Effector memory CD8-positive, alpha-beta T cell (primary cell): ENCODE measurements around the gene SELENOK.

Experiments used
- ATAC-seq: fragments of 150-1000 bp; cut with Tn5 transposase; replicated peaks from 2 replicates; pipeline ENCODE4 v1.10.0; 2021; ENCODE audit warnings: mild to moderate bottlenecking, moderate library complexity
- DNase-seq, 3 experiments: peaks; one replicate each; pipeline ENCODE4 v3.0.0; 2021
- H3K27ac Mint-ChIP-seq, 2 donors: one replicate each; pipeline ENCODE4 v1.8.0; 2022; ENCODE audit warnings: mild to moderate bottlenecking in 2 of 2, mixed read lengths in 2 of 2, moderate library complexity in 2 of 2
- H3K27me3 Mint-ChIP-seq, 2 donors: one replicate each; pipeline ENCODE4 v1.8.0; 2022; ENCODE audit warnings: mixed read lengths in 2 of 2
- H3K36me3 Mint-ChIP-seq: one replicate; pipeline ENCODE4 v1.8.0; 2022; ENCODE audit warnings: mild to moderate bottlenecking, moderate library complexity, mixed read lengths; ENCODE audit not compliant: insufficient read depth
- H3K4me1 Mint-ChIP-seq, 2 donors: one replicate each; pipeline ENCODE4 v1.8.0; 2022; ENCODE audit warnings: low read depth in 2 of 2, mixed read lengths in 2 of 2
- H3K4me3 Mint-ChIP-seq, 2 donors: one replicate each; pipeline ENCODE4 v1.8.0; 2022; ENCODE audit warnings: mild to moderate bottlenecking in 2 of 2, mixed read lengths in 2 of 2, moderate library complexity in 2 of 2
- H3K9me3 Mint-ChIP-seq, 2 donors: one replicate each; pipeline ENCODE4 v1.8.0; 2022; ENCODE audit warnings: mixed read lengths in 2 of 2

SELENOK gene

GRCh38 chr3:53865732-53866499 is 25.7 kb downstream of the SELENOK start:
- Mint-ChIP-seq H3K27me3 (no peaks in the 10 kb centered on the region), H3K4me1 (peaks cover 0 to 6% of the 10 kb centered on the region in 2 donors), H3K27ac (no peak overlapping the region), H3K4me3 (no peak overlapping the region), H3K36me3 (peaks cover 67% of the 10 kb centered on the region), H3K9me3 (no peaks in the 10 kb centered on the region)
- ATAC-seq (no peak), DNase-seq (no peak)

GRCh38 chr3:53863145-53863544 is 28.5 kb downstream of the SELENOK start:
- DNase-seq (no peak), ATAC-seq (no peak)
- H3K4me3 Mint-ChIP-seq: no peak overlapping the region
- H3K27ac Mint-ChIP-seq: no peak overlapping the region
- peaks cover 0 to 3% of the 10 kb centered on the region in 2 donors for H3K4me1 Mint-ChIP-seq
- no peaks in the 10 kb centered on the region for H3K27me3 Mint-ChIP-seq
- peaks cover 41% of the 10 kb centered on the region for H3K36me3 Mint-ChIP-seq
- H3K9me3 Mint-ChIP-seq: no peaks in the 10 kb centered on the region

GRCh38 chr3:53862241-53862640 is 29.4 kb downstream of the SELENOK start:
- DNase-seq (no peak), ATAC-seq (no peak)
- Mint-ChIP-seq H3K27ac (no peak overlapping the region), H3K36me3 (peaks cover 32% of the 10 kb centered on the region), H3K27me3 (no peaks in the 10 kb centered on the region), H3K4me3 (no peak overlapping the region), H3K9me3 (no peaks in the 10 kb centered on the region), H3K4me1 (no peaks in the 10 kb centered on the region)

- Mint-ChIP-seq H3K27me3 (no peaks in the 10 kb centered on the region), H3K4me3 (no peak overlapping the region), H3K9me3 (no peaks in the 10 kb centered on the region), H3K36me3 (peaks cover 20% of the 10 kb centered on the region), H3K27ac (no peak overlapping the region), H3K4me1 (no peaks in the 10 kb centered on the region)
- no peak for ATAC-seq
- no peak for DNase-seq
Measured at GRCh38 chr3:53860196-53860595, 31.5 kb downstream of the SELENOK start.

GRCh38 chr3:53859178-53859577 is 32.5 kb downstream of the SELENOK start:
- Mint-ChIP-seq H3K9me3 (no peaks in the 10 kb centered on the region), H3K27ac (no peak overlapping the region), H3K36me3 (peaks cover 13% of the 10 kb centered on the region), H3K4me3 (no peak overlapping the region), H3K4me1 (no peaks in the 10 kb centered on the region), H3K27me3 (peaks cover 0 to 6% of the 10 kb centered on the region in 2 donors)
- ATAC-seq (no peak), DNase-seq (no peak)

- Mint-ChIP-seq H3K27me3 (peaks cover 0 to 9% of the 10 kb centered on the region in 2 donors), H3K27ac (no peak overlapping the region)
- ATAC-seq: no peak
Measured at GRCh38 chr3:53858096-53858741, 33.4 kb downstream of the SELENOK start.

GRCh38 chr3:53856964-53857363 is 34.7 kb downstream of the SELENOK start:
- ATAC-seq: no peak
- Mint-ChIP-seq H3K9me3 (no peaks in the 10 kb centered on the region), H3K36me3 (peaks cover under 1% of the 10 kb centered on the region), H3K4me3 (no peak overlapping the region), H3K4me1 (no peaks in the 10 kb centered on the region), H3K27ac (peak overlapping the region in 1 of 2 donors; percentile 68), H3K27me3 (peaks cover 0 to 9% of the 10 kb centered on the region in 2 donors)
- DNase-seq: no peak

More at GRCh38 chr3:53858096-53858741, 33.4 kb downstream of the SELENOK start:
- DNase-seq: no peak
- Mint-ChIP-seq H3K36me3 (peaks cover 9% of the 10 kb centered on the region), H3K9me3 (no peaks in the 10 kb centered on the region), H3K4me1 (no peaks in the 10 kb centered on the region), H3K4me3 (no peak overlapping the region)

- no peak overlapping the region for H3K4me3 Mint-ChIP-seq
- peaks cover 17 to 56% of the 10 kb centered on the region in 2 donors for H3K27me3 Mint-ChIP-seq
- H3K36me3 Mint-ChIP-seq: no peaks in the 10 kb centered on the region
- DNase-seq (no peak), ATAC-seq (no peak)
- H3K4me1 Mint-ChIP-seq: no peaks in the 10 kb centered on the region
- no peak overlapping the region for H3K27ac Mint-ChIP-seq
- no peaks in the 10 kb centered on the region for H3K9me3 Mint-ChIP-seq
Measured at GRCh38 chr3:53850895-53851294, 40.8 kb downstream of the SELENOK start.

GRCh38 chr3:53849916-53850315 is 41.7 kb downstream of the SELENOK start:
- DNase-seq: no peak
- ATAC-seq: no peak
- H3K36me3 Mint-ChIP-seq: no peaks in the 10 kb centered on the region
- H3K4me3 Mint-ChIP-seq: no peak overlapping the region
- no peaks in the 10 kb centered on the region for H3K9me3 Mint-ChIP-seq
- no peak overlapping the region for H3K27ac Mint-ChIP-seq
- H3K27me3 Mint-ChIP-seq: peaks cover 17 to 65% of the 10 kb centered on the region in 2 donors
- H3K4me1 Mint-ChIP-seq: no peaks in the 10 kb centered on the region

- DNase-seq (no peak), ATAC-seq (no peak)
- Mint-ChIP-seq H3K4me1 (peaks cover 0 to 3% of the 10 kb centered on the region in 2 donors), H3K27ac (no peak overlapping the region), H3K9me3 (no peaks in the 10 kb centered on the region), H3K36me3 (peaks cover 2% of the 10 kb centered on the region), H3K27me3 (peaks cover 37 to 83% of the 10 kb centered on the region in 2 donors), H3K4me3 (peak overlapping the region; percentile 58 to 71)
Measured at GRCh38 chr3:53846851-53847155, 44.9 kb downstream of the SELENOK start.

GRCh38 chr3:53846134-53846850 is 45.4 kb downstream of the SELENOK start, which contains the start of the genes CHDH and IL17RB:
Gene CHDH, minus strand, starts transcription at chr3:53846419. Its CDS starts 22,411 bp downstream, at chr3:53824008.
Gene IL17RB, plus strand, starts transcription at chr3:53846568. Its CDS starts 21 bp downstream, at chr3:53846589.
- Mint-ChIP-seq H3K4me3 (peak within 1 kb of the TSS; percentile 58 to 71), H3K4me1 (peaks cover 0 to 3% of the 10 kb centered on the region in 2 donors), H3K27ac (no peak within 1 kb of the TSS), H3K36me3 (peaks cover 2% of the 10 kb centered on the region), H3K9me3 (no peaks in the 10 kb centered on the region), H3K27me3 (peaks cover 37 to 79% of the 10 kb centered on the region in 2 donors)
- ATAC-seq (peak; percentile 63), DNase-seq (no peak)

- Mint-ChIP-seq H3K36me3 (peaks cover 2% of the 10 kb centered on the region), H3K4me1 (peaks cover 0 to 3% of the 10 kb centered on the region in 2 donors), H3K9me3 (no peaks in the 10 kb centered on the region), H3K27ac (no peak overlapping the region), H3K27me3 (peaks cover 37 to 74% of the 10 kb centered on the region in 2 donors), H3K4me3 (peak overlapping the region in 1 of 2 donors; percentile 49)
- ATAC-seq: peak; percentile 22
- no peak for DNase-seq
Measured at GRCh38 chr3:53845881-53846133, 45.9 kb downstream of the SELENOK start.

- no peak for DNase-seq
- H3K36me3 Mint-ChIP-seq: peaks cover 2% of the 10 kb centered on the region
- H3K27ac Mint-ChIP-seq: no peak overlapping the region
- peaks cover 0 to 3% of the 10 kb centered on the region in 2 donors for H3K4me1 Mint-ChIP-seq
- peak overlapping the region; percentile 25 to 49 for H3K4me3 Mint-ChIP-seq
- H3K27me3 Mint-ChIP-seq: peaks cover 37 to 71% of the 10 kb centered on the region in 2 donors
- ATAC-seq: no peak
- no peaks in the 10 kb centered on the region for H3K9me3 Mint-ChIP-seq
Measured at GRCh38 chr3:53845103-53845880, 46.4 kb downstream of the SELENOK start.
